Umbilical cord (tissue), 2 donors: ENCODE results near the gene GSDMA. TPM values are rescaled to one million over a fixed set of nuclear protein-coding genes. Genes with fewer than 3 reads are reported as not detected.

Experiments used
- DNase-seq: peaks from one replicate; pipeline ENCODE4 v3.0.0-alpha.2; 2015; ENCODE audit warnings: low spot score
- total RNA-seq: library from RNA; depleted of rRNA; stranded (reverse); fragments of >200 nt; gene quantifications from one replicate; pipeline ENCODE4 v1.2.3, GENCODE V29; 2014; ENCODE audit warnings: low replicate concordance; ENCODE audit not compliant: insufficient read depth

Gene GSDMA, protein sequence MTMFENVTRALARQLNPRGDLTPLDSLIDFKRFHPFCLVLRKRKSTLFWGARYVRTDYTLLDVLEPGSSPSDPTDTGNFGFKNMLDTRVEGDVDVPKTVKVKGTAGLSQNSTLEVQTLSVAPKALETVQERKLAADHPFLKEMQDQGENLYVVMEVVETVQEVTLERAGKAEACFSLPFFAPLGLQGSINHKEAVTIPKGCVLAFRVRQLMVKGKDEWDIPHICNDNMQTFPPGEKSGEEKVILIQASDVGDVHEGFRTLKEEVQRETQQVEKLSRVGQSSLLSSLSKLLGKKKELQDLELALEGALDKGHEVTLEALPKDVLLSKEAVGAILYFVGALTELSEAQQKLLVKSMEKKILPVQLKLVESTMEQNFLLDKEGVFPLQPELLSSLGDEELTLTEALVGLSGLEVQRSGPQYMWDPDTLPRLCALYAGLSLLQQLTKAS
- 1.7 TPM for total RNA-seq

DNA sequence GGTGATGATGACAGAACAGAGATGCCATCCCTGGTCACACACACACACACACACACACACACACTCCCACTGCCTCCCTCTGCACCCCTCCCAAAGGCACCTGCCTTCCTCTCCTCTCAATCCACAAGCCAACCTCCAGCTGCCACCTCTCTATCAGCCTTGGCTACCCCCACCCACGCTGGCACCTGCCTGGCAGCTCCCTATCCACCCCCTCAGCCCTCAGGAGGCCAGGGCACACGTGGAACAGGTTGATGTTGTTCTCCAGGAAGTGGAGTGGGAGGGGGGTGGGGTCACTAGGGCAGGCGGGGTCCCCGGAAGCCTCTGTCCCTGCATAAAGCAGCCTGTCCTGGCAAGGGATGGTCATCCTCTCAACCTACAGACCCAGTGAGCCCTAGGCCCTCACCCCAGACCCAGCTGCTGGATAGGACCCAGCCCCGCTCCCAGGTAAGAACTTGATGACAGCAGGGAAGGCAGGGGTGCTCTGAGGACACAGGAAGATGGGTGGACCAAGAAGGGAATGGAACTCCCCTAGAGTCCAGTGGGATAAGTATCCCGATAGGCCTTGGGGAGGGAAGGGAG, at the start of gene GSDMA:
TSS of gene GSDMA (plus strand) at position 363 of the 579 bp plus-strand sequence. CDS start 2,684 bp downstream, outside the sequence.
- DNase-seq: no peak

DNA sequence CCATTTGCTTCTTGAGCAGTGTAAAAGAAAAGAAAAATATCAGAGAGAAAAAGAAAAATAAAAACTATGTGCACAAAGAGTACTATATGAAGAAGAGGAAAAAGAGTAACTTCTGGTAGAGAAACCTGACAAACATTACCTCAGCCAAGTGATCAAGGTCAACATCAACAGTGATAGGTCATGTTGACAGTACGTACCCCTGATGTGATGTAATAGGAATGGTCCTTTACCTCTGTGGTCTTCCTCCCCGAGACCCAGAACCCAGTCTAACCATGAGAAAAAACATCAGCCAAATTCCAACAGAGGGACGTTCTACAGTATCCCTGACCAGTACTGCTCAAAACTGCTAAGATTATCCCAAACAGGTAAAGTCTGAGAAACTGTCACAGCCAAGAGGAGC, 48.8 kb upstream of the GSDMA start:
- no peak for DNase-seq

DNA sequence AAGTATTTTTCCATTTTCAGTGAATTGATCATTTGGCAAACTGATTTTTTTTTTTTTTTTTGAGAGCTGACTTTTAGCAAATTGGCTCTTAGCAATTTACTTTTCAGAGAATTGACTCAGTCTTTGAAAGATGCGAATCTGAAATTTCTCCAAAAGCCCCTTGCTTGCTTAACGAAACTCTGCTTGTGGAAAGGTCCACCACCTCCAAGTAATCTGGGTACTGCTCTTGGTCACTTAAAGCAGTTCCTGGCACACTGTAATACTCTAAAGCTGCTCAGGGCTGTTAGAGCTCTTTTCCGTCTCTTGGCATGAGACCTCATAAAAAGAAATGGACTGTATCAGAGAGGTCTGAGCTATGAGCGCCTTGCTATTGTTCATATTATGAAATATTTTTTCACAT, 47.2 kb upstream of the GSDMA start:
- no peak for DNase-seq

DNA sequence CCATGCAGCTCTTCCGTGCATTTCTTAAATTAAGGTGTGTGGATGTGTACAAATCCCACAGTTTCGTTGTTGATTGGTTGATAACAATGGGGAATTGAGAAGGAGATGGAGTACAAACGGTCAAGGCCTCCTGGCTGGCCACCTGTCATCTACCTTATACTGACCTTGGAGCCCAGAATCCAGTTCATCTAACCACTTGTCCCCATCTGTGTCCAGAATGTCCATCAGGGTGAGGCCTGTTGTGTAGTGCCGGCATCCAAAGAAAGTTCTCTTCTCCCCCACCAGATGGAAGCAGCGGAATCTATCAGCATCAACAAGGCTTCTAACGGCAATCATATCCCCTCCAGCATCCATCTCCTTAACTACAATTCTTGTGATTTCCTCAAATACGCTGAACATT, 45.9 kb upstream of the GSDMA start:
- DNase-seq: no peak

DNA sequence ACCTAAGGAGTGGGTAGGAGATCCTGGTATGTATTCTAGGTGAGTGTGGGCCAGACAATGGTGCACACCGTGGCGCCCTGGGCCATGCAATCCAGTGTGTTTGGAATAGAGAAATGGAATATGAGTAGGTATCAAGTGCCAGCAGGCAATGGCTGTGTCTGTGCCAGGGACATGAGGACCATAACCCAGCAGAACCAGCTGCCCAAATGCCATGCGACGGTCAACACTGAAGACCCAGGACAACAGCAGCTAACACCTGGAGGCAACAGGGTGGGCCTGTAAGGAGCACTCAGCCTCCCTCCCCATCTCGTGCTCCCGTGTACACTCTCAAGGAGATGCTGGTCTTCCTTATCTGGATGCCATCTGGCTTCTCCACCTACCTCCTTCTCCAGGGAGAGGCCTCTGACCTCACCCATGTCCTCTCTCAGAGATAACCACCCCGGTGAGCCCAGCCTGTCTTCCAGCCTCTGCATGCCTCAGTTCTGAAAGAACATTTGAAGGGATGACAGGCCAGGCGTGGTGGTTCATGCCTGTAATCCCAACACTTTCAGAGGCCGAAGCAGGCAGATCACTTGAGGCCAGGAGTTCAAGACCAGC, 43.6 kb upstream of the GSDMA start:
- no peak for DNase-seq

DNA sequence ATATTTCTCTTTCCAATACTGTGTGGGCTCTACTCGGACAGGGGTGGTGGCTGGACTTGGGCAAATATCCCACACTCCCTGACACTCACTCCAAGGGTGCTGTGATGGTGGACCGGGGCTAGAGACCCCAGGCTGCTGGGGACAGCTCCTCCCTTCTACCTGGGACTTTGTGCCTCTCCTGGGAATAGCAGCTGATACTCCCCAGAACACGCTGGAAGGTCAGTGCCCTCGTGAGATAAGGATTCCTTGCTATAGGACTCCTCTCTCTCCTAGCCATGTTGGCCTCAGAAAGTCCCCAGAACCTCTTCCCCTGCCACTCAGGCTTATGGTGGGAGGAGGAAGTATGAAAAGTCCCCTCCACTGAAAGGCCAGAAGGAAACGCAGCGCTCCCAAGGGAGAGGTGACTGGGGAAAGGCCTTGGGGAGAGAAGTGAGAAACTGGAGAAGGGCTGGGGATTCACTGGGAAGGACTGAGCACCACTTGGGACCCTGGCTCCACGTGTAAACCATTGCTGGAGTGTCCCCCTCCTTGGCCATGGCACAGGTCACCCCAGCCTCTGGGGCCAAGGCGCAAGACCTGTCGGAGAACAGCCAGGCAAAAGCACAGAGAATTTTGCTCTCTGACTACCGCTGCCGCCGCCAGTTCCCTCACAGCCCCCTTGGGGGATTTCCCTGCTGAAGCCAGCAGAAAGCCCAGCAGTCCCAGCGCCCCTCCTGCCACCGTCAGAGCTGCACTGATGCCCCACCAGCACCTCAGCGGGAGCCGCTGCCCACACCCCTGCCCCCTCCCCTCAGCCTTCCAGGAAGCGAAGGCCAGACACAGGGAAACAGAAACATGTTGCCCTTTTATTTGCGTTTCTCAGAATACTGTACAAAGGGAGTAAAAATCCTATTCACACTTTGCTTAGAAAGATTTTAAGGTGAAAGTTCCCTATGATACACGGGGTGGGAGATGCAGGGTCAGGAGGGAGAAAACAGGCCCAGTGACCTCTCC, 42.3 kb upstream of the GSDMA start:
- no peak for DNase-seq

DNA sequence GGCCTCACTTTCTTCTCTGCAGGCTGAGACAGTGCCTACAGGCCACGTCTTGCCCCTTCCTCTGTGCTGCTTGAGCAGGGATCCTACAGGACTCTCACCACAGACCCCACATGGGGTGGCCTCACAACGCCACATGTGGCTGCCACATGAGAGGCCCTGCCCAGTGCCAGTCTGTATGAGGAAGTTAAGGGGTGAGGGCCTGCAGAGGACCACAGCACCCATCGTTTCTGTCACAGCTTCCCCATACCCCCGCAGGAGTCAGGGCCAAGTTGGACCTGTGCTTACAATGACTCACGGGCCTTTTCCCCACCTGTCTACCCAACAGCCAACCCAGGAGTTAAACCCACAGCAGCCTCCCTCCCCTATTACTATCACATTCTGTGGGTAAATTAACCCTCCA, 41.5 kb upstream of the GSDMA start:
- DNase-seq: no peak

DNA sequence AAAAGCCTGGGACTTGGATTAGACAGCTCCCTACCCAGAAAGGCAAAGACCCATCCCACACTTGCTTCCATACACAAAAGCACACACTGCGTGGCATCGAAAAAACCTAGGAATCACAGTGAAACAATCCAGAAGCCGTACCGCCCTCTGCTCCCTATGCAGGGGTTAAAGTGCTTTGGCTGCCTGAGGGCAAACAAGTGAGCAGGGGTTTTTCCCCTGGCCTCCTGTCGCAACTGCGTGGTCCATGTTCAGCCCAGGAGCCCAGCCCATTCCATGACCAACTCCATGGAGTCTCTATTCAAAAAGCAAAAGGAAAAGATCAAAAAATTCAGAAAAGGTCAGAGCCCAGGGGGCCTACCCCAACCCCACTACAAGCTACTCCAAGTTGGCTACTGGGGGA, 40.8 kb upstream of the GSDMA start:
- DNase-seq: no peak

DNA sequence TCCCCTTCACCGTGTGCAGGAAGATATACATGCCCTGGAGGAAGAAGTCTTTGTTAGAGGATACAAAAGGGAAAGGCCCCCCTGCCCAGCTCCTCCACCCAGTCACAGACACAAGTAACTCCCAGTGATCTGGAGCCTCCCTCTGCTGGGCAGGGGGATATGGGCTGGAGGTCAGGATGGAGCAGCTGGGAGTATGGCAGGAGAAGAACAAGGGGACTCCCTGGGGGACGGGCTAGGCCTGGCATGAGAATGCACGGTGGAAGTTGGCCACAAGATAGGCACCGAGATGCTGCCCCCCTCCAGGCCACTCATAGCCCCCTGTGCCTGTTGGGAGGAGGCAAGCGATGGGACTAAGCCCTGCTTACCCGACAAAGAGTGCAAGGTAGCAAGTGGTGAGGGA, 39.6 kb upstream of the GSDMA start:
- no peak for DNase-seq

DNA sequence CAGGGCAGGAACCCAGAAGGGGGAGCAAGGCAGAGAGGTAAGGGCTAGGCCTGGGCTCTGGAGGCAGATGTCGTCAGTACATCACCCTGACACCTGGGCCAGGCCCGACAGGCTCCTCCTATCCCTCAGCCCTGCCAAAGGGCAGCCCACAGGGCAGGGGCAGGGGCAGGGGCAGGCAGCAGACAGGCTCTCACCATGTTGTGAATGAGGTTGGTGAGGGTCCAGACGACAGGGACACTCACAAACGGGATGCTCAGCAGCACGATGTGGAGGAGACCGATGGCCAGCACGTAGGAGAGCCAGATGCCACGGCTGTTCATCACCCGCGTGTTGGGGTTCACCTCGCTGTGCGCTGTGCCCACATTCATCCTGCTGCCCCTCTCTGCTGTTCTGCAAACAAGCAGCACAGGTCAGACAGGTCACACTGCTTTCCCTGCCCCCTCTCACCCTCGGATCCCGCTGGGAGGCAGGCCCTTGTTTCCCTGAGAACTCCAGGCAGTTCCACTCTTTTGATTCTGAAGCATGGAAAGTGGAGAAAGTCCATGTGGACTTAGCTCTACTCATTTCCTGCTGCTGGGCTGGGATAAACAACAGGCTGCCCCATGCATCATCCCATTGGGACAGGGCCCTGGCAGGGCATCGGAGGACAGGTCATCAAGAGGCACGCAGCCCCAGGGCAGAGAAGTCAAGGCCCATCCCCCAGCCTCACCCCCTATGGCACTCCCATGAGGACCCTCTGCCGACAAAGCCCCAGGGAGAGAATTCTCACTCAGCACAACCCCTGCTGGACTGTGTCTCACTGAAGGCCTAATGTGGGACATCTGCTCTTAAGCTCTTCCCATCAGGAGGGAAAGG, 38.7 kb upstream of the GSDMA start:
- no peak for DNase-seq

DNA sequence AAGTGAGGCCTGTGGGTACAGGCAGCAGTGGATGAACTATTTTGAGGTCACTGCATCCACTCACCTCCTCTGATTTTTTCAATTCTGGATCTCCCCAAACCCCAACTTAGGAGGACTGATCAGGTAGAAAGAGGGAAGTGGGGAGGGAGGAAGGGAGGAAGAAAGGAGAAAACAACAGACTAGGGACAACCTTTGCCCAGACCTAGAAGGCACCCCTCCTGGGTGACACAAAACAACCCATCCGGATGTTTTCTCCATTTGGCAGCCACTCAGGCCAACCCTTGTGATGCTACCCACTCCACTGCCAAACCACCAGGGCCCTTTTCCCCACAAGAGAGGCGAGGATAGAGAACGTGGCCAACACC, 38.1 kb upstream of the GSDMA start:
- no peak for DNase-seq

DNA sequence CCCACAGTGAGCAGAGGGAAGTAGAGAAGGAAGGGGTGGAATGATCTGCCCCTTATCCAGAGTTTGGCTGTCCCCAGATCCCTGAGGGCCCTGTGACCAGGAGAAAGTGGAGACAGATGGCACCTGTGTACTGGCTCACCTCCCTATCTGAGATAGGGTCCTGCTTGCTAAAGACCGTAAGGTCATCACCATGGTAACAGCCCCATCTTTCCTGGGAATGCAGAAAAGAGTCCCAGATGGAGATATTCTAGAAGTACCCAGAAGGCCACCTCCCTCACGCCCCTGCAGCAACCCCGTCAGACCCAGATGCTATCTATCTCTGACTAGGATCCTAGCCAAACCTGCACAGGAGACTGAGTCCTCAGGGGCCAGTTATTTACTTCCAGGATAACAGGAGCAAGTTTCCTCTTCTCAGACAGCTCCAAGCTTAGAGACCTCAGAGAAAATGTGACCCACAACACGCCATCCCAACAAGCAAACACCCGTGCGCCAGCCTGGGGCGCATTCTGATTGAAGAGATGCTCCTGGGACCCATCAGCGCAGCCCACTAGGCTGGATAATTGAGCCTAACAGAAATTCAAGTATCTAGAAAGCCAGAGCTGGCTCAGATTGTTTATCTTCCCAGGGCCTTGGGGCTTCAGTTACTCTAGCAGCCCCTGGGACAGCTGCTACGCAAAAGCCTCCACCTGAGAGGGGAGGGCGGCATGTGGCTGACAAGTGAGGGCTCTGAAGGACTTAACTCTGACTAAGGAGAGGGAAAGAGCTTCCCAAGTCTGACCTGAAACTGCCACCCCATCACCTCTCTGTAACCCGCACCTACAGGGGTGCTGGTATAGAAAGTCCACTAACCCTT, 37.3 kb upstream of the GSDMA start:
- DNase-seq: no peak

DNA sequence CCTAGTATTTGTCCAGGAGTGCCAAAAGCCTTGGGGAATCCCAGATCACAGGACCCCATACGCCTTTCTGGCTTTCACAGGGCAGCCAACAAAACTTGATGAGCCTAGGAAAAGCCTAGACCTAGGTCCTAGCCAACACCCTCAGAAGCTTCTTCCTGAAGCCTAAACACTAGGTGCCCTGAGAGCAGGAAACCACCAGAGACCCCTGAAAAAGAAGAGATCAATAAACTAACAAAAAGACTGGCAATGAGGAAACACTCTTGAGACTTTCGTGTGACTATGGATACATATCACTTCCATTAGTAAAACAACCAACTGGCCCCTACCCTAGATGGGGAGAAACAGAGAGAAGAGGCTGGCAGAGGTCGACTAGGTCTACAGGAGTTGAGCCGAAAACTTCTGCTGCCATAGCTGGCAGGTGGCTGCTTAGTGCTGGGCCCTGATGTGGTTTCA, 36.6 kb upstream of the GSDMA start:
- DNase-seq: no peak

DNA sequence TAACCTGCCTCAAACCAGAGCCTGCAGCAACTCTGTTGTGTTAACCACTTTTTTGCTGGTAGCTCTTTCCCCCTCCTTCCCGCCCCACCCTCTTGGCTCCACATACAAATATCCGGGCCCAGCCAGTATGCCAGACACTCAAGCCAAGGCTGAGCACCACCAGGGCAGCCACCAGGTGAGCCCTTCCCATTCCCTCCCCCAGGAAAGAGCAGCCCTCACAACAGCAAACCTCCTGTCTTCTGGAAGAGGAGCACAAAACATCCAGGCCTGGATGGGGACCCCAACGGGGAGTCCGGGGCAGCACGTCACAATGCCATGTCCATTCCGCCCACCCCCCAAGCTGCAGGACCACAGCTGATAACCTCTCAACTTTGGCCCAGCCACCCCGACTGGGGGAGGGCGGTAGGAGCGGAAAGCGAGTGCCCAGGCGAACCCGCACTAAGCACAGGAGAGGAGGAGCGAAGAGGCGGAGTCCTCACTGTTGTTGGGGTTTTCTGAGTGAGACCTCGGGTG, 36.2 kb upstream of the GSDMA start:
- peak; percentile 66 for DNase-seq

DNA sequence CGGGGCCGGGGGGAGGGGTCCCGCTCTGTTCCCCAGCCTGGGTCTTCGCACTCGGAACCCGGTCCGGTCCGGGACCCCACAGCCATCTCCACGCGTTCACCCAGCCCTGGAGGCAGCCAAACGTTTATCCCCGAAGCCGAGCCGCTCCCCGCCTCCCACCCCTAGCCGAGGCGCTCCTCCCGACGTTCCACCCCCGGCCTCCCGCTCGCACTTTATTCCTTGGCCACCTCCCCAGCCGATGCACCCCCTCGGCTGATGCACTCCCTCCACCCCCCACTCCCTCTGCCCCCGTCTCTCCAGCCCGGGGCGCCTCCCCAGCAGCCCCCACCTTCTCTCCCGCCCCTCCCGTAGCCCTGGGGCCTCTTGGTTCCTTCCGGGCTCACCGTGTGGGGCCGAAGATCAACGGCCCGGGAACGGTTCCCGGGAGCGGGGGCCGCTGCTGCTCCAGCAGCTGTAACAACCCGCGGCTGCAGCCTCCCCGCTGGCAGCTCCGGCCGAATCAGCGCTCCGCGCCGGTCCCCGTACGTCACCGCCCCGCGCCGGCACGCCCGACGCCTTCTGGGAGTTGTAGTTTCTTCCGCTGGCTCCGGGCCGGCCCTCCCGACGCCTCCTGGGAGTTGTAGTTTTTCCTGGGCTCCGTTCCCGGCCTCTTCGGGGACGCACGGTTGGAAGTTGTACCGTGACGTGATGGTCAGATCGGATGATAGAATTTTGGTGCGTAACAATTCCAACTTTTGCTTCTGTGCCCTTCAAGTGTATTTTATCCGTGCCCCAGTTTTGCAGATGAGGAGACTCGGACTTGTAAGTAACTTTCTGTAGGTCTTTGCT, 35.5 kb upstream of the GSDMA start, which contains the start of the genes LRRC3C and ORMDL3:
TSS of gene LRRC3C (plus strand) at position 632 of the 828 bp plus-strand sequence. CDS start 13,792 bp downstream, outside the sequence.
TSS of gene ORMDL3 (minus strand) at position 501 of the 828 bp plus-strand sequence. CDS start 3,398 bp downstream, outside the sequence.
- peak; percentile 96 for DNase-seq

DNA sequence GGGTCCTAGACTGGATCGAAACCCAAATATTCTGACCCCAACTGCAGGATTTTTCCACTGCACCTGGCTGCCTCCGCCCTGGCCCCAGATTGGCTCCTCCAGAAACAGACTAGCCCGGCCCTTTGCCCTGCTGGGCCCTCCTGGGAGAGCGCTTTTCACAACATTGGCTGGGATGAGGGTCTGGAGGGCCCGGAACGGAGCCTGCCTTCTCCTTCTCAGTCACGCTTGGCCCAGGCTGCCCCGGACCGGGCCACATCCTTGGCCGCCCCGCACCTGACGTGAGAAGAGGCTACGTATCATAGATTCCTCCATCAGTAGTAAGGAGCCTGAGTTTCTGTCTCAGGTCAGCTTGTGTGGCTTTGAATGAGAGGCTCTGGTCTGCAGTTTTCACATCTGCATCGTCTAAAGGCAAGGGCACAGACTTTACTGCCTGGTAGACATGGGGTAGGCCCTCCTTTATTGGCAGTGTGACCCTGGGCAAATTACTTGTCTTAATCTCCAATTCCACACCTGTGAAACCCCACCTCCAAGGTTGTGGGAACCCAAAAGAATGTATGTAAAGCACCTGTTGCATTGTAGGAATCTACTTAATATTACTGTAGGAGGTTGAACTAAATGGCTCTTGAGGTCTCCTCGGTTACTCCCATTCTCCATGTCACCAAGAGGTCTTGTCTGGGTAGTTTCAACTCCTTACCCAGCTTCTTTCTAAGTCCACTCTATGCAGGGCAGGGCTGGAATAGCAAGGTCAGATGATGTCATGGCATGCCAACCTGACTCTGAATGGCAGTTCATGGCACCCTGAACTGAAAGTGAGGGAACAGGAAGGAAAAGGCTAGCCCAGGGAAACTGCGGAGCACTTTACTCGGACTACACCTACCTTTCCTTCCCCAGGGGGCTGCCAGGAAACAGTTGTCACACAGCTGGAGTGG, 34.6 kb upstream of the GSDMA start:
- peak; percentile 18 for DNase-seq
